DMS114 treated with DMSO at 0.1 percent for 48 hours (cell line): Measurements from ENCODE around the gene PALM2AKAP2.

ENCODE experiments used
- DNase-seq: peaks from one replicate; lab custom pipeline; 2025; ENCODE audit not compliant: unreplicated experiment; lab: John Stamatoyannopoulos, UW

Gene PALM2AKAP2

DNA sequence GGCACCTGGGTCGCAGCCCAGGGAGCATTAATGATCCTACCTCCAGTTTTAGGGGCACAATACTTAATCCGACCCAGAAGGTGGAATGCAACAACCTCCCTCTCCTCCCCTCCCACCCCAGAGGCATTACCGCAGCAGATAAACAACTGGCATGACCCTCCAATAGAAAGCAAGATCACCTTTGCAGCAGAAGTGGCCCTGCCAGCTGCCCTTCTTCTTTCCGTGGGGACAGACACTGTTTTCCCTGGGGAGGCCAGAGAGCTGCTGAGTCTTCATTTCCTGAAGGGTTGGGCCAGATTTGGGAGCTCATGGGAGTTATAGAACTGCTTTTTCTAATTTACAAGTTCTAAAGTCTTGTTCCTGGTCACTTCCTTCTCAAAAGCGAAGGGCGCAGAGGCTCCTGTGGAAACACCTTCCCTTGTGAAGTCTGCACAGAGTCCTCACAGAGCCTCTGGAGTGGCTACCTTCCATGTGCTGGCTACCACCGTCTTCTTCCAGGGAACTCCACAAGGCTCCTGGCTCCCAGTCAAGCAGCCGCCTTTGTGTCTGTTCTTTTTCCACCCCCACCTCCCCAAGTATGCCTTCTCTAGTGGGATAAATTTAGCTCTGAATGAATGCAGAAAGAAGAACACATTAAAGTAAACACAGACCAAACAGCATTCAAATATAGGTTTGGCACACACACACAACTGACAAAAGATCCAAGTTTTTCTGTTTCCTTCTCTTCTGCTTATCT lies 8.0 kb upstream of the PALM2AKAP2 start:
- no peak for DNase-seq

DNA sequence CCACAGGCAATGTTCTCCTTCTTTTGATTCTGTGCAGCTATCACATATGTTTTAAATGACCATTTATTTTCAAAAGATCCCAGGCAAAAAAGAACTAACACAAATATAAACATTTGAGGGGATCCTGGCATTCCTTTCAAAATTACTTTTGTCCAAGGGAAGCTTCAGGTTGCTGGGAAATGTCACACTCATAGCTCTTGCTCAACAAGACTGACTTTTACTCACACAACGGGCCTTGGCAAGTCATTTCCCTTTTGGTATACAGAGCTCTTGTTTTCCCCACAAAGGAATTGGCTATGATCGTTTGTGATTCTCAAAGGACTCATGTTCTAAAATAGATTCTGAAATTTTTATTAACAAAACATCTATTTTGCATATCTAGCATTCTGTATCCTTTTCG lies 4.5 kb upstream of the PALM2AKAP2 start:
- no peak for DNase-seq

DNA sequence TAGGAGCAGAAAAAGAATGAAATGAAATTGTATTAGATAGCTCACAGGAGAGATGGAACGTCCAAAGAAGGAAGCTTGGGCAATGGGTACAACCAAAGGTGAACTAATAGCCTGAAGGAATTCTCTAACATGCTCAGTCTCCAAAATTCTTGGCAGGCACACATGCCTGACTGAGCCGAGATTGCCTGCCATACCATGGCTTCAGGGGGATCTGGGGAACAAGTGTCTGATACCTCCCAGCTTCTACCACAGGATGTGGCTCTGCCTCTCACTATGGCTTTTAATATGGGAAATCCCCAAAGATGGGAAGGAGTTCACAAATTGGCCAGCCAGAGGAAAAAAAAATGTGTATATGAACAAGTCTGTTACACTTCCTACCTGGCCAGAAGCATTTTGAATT lies 3.6 kb upstream of the PALM2AKAP2 start:
- DNase-seq = no peak

DNA sequence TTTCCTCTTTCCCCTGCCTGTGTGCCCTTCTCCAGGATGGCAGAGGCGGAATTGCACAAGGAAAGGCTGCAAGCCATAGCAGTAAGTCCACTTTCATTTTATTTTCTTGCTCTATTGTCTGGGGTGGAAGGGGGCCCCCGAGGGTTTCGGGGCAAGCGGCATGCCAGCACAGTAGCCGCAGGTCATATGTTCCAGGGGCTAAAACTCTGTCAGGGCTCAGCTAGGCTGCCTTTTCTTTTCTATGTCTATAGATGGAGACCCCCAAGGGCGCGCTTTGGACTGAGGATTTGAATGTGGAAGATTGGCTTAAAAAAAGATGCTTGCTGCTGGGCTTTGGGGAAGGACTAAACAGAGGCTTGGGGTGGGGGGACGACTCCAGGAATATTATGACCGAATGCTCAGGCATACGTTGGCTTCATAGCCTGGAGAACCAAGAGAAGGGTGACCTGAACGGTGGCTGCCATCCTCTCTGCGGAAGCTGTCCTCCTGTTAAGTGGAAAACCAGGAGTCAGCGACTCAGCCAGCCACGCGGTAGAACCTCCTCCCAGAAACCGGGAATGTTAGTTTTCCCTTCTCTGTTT lies 545 bp downstream of the PALM2AKAP2 start:
- no peak for DNase-seq

DNA sequence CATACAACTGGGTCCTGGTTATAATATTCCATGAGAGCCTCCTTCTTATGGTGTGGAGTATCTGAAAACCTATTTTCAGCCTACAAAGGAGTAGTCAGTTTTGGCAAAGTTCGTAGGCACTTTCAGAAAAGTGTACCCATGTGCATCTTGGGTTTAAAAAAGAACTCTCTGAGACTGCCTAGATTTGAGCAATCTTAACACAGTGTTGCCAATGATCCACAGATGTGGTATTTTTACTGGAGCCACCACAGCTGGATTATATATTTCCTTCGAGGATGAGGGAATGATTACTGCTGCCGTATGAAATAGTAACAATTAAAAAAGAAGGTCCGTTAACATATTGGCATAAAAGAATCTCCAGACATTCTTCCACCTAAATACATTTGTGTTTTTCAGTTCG lies 1.1 kb downstream of the PALM2AKAP2 start:
- DNase-seq = no peak

DNA sequence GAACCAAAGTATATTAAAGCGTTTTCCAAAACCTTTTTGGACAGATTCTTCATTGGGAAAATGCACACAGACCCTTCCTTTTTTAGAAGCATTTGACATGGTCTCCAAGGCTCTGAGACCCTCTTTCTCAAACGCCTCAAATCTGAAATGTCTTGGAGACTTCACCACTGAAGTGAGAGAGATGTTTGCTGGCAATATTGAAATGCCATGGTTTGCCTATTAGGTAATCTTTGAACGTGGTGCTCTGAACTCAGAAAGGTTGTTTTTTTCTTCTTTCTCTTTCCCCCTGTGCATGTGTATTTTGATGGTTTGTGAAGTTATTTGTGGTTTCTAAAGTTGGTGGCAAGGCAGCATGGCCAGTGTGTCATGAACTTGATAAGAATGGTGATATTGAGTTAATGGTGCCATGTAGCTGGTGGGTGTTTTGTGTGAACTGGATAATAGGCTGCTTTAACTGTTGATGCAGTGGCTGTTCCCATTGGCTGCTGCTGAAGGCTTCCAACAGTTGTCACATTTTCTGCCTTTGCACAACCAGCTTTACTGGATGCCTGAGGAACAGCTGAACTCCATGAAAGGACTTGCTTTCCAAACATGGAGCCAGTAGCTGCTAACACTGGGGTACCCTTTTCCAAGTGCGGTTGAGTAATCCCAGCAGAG lies 1.7 kb downstream of the PALM2AKAP2 start:
- no peak for DNase-seq

DNA sequence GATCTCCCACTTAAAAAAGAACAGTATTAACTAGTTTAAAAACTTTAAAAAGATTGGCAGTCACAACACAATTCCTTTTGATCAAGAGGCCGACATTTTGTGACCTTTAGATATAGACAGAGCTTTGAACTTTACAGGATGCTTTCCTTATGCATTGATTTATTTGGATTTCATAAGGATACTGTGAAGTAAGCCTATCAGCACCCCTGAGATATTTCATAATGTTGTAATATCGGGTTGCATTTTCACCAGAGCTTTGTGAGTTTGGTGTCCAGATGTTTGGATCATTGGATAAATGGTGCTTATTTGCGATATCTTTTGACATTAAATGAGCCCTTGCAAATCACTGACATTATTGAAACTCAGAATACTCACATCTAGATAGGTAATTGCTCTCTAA lies 7.7 kb downstream of the PALM2AKAP2 start:
- no peak for DNase-seq

DNA sequence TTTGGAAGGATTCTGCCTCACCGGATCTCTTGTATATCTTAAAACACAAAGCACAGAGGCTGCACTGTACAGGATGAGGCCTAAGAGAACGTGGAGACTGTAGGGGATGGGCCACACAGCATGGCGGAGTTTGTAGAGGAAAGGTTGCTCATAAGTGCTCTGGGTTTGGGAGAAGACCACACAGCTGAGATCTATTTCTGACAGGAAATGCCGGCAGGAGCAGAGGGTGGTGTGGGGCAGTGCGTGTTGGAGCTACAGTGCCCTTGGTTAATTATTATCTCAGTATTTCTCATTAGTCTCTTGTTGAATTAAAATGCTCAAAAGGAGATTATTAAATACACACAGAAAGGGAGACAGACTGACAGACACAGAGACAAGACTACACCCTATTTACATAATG lies 9.6 kb downstream of the PALM2AKAP2 start:
- no peak for DNase-seq

DNA sequence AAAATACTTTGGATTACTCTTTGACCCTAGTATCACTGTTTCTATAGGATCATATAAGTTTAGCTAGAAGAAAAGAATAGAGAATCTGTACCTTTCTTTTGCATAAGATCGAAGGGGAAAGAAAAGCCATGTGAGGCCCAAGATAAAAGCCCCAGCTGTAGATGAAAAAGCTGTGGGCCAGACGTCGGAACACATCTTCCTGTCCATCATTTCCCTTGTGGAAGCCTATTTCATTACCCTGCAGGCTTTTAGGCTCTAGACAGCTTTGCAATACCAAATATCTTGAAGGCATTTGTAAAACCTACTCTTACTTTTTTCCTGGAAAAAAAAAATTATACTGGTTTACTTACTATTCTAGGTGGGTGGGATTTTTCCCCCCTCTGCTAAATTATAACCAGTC lies 10.0 kb downstream of the PALM2AKAP2 start:
- DNase-seq = no peak

DNA sequence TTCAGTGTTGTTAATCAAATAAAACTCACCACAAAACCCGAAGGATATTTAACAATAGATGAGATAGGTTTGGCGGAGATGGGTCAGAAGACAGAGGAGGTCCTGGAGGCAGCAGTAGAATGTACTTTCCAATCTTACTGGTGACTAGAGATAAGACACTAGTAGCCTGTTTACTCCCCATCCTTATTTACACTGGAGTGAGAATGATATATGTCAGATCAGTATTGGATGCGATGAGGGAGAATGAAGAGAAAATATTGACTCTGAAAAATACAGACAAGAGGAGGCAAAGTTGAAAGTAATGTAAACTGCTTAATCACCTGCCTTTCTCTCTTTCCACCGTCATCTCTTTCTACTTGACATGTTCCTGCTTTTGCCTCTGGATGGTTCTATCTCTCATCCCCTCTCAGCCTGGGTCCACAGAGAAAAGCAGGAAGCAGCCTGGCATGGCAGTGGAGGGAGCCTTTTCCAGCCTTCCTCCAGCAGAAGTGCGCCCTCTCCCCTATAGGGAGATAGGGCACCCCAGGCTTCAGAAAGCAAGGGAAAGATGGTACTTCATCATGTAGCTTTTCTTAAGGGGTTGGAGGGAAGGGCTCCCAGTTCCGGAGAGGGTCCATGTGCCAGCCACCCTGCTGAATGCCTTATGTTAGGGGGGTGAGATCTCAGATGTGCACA lies 11.1 kb downstream of the PALM2AKAP2 start:
- DNase-seq = no peak

DNA sequence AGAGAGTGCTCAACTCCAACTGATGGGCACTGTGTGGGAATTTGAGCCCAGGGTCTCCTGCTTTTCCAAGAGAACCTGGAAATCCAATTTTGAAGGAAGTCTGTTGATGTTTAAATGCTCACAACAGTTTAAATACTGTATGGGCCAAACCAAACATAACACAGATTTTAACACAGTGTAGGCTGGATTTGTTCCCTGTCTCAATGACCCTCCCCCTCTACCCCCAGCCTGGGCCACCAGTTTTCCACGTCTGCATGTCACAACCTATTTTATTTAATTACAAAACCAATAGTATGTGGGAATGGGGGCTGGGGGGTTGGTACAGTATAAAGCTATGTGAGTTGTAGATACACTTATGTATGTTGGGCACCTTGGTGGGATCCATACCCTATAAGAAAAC lies 11.7 kb downstream of the PALM2AKAP2 start:
- no peak for DNase-seq

DNA sequence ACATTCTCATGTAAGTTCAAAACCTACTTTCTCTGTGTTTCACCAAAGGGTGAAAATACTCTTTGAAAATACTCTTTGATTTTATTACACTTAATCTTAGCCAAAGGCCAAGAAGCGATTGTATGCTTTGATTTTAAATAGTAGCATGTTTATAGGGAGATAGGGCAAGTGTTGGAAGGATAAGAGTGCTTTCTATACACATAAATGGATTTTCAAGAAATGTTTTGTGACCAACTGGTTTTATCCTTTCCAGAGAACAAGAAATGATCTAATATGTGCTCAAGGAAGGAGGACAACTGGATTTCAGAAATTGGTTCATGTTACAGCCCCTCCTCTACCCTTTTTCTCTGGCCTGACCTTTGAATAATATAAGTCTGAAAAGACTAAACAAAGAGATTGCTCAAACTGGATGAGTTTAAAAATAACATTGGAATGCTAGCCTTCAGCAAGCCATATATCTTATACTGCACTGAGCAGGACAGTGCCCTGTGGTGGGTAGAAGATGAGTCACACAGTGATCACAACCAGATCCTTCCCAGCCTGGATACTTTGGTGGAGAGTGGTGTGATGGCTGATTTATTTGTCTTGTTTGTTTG lies 13.1 kb downstream of the PALM2AKAP2 start:
- no peak for DNase-seq

DNA sequence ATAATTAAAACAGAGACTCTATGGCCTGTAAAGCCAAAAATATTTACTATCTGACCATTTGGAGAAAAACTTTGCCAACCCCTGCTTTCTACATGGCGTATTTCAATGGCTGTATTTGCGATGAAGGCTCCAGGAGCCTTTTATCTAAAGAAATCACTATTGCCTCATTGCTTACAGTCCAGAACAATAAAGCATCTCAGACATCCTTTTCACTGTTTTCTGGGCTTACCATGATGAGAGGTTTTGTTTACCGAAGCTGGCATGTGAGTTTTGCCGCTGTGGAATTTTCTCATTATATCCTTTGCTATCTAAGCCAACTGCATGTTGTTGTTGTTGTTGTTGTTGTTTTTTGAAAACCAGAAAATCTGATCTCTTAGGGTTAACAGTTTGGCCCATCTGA lies 13.9 kb downstream of the PALM2AKAP2 start:
- no peak for DNase-seq

DNA sequence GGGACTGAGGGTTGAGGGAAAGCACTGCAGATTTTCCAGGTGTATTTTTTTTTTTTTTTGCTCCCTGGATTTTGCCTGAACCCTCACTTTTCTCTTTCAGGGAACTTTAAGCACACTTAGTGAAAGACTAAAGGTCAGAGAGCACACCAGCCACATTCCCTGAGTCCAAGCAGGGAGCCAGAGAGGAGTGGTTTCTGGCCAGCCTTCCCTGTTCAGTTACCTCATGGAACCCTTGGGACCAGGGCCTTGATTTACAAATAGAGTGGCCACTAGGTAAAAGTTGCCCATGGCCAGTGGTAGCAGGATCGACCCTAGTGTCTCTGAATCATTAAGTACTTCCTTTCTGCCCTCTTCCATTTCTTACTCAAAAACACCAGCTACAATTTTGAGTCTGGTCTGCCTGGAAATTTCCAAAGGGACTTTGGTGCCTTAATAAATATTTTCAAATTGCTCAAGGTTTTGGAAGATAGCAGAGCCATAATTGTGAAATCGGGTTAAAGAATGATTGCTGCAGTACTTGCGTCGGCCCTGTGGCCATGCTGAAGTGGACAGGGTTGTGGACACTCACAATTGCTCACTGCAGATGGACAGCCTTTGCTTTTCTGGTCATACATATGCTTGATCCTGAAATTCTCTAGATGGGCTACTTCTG lies 14.5 kb downstream of the PALM2AKAP2 start:
- DNase-seq = no peak

DNA sequence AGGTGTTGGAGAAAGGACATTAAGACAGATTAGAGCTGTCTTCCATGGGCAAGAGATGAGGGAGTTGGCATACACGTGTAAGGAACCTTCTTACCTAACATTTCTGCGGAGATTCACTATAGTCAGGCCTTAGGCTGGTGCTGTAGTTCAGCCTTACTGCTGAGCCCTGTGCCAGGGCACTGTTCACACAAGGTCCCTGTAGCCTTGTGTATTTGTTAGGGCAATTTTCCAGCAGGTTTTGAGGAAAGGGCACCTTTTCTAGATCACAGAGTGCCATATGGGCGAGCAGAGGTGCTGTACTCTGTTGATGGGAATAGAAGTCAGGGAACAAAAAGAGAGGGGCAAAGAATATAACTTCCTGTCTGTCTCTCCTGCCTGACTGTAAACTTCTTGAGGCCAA lies 15.6 kb downstream of the PALM2AKAP2 start:
- no peak for DNase-seq

DNA sequence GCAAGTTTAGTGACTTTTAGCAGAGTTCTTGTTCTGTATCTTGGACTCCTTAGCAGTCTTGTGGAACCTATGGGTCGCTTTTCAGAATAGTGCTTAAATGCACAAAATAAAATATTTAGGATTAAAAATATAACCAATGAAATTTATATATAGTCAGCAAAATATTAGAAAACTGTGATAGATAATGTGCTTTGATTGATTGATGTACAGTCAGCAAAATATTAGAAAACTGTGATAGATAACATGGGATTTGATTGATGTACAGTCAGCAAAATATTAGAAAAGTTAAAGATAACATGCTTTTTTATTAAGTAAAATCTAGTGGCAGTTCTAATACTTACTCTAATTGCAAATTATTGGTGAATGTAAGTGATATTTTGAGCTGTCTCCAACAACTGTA lies 16.1 kb downstream of the PALM2AKAP2 start:
- DNase-seq = no peak

DNA sequence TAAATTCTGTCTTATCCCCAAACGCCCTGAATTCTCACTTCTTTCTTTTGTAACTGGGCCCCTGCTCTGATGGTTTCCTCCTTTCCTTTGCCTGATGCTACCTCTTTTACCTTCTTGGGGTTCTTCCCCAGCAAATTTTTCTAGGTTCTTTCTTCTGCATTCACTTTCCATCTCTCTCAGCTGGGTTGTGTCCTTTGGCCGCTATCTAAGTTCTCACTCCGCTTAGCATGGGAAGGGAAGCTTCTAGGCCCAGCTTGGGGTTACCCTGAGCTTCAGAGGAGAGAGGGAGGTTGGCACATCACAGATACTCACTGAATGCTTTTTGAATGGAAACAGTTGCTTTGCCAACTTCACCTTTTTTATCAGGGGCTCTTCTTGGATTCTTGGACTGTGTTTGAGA lies 17.0 kb downstream of the PALM2AKAP2 start:
- DNase-seq = no peak

DNA sequence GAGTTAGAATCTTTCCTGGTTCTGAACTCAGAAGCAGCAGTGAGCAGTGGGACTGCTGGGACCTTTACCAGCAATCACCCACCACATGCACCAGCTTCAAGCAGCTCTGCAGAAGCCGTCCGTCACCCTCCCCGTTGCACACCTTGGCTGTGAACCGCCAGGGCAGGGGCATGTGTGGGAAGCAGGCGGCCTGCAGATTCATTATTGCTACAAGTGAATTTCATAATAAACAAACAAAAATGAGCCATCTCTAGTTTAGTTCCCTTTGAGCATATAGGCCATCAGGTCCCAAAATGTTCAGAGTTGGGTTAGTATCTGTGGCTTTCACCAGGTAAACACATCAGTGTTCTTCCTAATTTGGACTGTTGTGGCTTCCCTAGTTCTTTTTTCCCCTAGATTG lies 17.5 kb downstream of the PALM2AKAP2 start:
- no peak for DNase-seq

DNA sequence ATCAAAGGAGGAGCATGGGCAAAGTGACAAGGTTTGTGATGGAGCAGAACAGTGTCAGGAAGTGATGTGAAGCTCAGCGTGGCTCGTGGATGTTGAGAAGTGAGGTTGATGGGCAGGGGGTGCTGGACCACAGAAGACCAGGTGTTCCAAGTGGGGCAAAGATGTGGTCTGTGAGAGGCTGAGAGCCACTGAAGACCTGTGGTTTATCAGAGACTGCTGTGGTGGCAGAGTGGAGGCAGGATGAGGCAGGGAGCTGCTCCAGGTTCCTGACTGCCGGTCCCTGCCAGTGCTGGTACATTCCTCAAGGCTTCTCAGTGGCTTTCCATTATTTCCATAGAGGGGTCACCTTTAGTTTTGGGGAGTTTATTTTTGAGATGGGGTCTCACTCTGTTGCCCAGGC lies 19.1 kb downstream of the PALM2AKAP2 start:
- no peak for DNase-seq

DNA sequence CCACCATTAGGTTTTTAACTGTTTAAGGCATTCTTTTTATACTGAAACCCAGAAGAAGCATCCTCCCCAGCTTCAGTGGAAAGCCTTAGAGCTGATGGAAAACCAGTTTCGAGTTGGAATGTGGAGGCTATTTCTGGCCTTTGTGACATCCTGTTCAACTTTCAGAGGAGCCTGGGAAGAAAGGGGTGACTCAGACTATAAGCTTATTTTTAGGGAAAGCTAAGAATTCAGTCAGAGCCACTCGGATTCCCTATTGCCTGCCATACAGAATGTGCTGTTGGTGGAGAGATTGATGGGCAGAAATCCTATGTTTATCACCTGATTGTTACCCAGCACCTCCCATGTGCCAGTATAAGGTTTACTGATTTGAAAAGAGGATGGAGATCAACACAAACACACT lies 19.8 kb downstream of the PALM2AKAP2 start:
- DNase-seq = no peak

DNA sequence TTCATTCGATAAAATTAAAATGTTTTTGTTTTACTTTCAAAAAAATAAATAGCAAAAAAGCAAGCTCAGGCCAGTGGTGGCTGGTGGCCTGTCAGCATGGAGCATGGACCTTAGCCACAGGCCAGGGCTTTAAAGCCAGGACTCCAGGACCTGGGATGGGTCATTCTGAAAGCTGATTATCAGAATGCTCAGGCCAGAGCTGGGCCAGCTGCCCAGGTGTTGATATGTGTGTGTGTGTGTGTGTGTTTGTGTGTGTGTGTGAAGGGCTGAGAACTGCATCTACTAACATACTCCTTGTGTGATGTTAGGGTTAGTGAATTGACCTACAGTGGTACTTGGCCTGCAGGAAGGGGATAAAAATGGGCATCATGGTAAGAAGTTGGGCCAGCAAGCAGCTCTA lies 21.5 kb downstream of the PALM2AKAP2 start:
- DNase-seq = no peak
